HEK293T (cell line): ENCODE results near the gene TEX2.

Source experiments
- ARNT ChIP-seq: fragments of 450-650 bp; IDR thresholded peaks from 2 replicates; pipeline ENCODE4 v1.6.1; 2017; ENCODE audit warnings: mild to moderate bottlenecking
- BHLHE40 ChIP-seq: fragments of 450-650 bp; IDR thresholded peaks from 2 replicates; pipeline ENCODE4 v1.6.1; 2016; ENCODE audit warnings: mild to moderate bottlenecking, moderate library complexity, borderline replicate concordance
- CTBP1 ChIP-seq: fragments of 450-650 bp; IDR thresholded peaks from 2 replicates; pipeline ENCODE4 v1.6.1; 2016; ENCODE audit warnings: borderline replicate concordance
- ELF4 ChIP-seq: fragments of 450-650 bp; IDR thresholded peaks from 2 replicates; pipeline ENCODE4 v1.6.1; 2017; ENCODE audit warnings: antibody characterized with exemption
- FOXK2 ChIP-seq: fragments of 450-650 bp; IDR thresholded peaks from 2 replicates; pipeline ENCODE4 v1.6.1; 2016; ENCODE audit warnings: mild to moderate bottlenecking
- FOXM1 ChIP-seq: fragments of 450-650 bp; IDR thresholded peaks from 2 replicates; pipeline ENCODE4 v1.6.1; 2017; ENCODE audit warnings: mild to moderate bottlenecking, borderline replicate concordance
- HDGF ChIP-seq: fragments of 450-650 bp; IDR thresholded peaks from 2 replicates; pipeline ENCODE4 v1.6.1; 2017; ENCODE audit warnings: antibody characterized with exemption, borderline replicate concordance
- L3MBTL2 ChIP-seq: fragments of 450-650 bp; conservative IDR thresholded peaks from 2 replicates; pipeline ENCODE4 v1.6.1; 2016; ENCODE audit warnings: mild to moderate bottlenecking
- PKNOX1 ChIP-seq: fragments of 450-650 bp; IDR thresholded peaks from 2 replicates; pipeline ENCODE4 v1.6.1; 2016
- SP1 ChIP-seq: fragments of 450-650 bp; IDR thresholded peaks from 2 replicates; pipeline ENCODE4 v1.6.1; 2017
- SUZ12 ChIP-seq: fragments of 450-650 bp; IDR thresholded peaks from 2 replicates; pipeline ENCODE4 v1.6.1; 2016; ENCODE audit warnings: mild to moderate bottlenecking
- TARDBP ChIP-seq: fragments of 450-650 bp; IDR thresholded peaks from 2 replicates; pipeline ENCODE4 v1.6.1; 2016
- ZNF384 ChIP-seq: fragments of 450-650 bp; IDR thresholded peaks from 2 replicates; pipeline ENCODE4 v1.6.1; 2016

GRCh38 chr17:64244165-64244564 lies 18.9 kb downstream of the TEX2 start:
- no peak for TF ChIP-seq L3MBTL2
- no peak for TF ChIP-seq HDGF
- no peak for TF ChIP-seq TARDBP
- no peak for TF ChIP-seq ARNT
- TF ChIP-seq SUZ12 = no peak
- TF ChIP-seq ELF4 = no peak
- no peak for TF ChIP-seq ZNF384
- TF ChIP-seq SP1 = no peak
- TF ChIP-seq FOXK2 = no peak
- TF ChIP-seq CTBP1 = no peak
- TF ChIP-seq BHLHE40 = no peak
- no peak for TF ChIP-seq FOXM1
- TF ChIP-seq PKNOX1 = no peak
